ENCODE measurements around the gene MISP.

Gene MISP

GRCh38 chr19:748274-748598, 2.7 kb upstream of the MISP start:
- TF ChIP-seq CTCF (IDR thresholded peaks at IDR 0.05; ENCODE audit: low read depth, low read length) = no peak
- H3K4me3 ChIP-seq (replicated peaks in 1 of 2; ENCODE audit: low read depth in 2 of 2, low read length in 2 of 2) = no peak overlapping the region
- no peak for DNase-seq (ENCODE audit: low read depth in 2 of 2)

GRCh38 chr19:749811-750210, 1.1 kb upstream of the MISP start:
- H3K4me3 ChIP-seq (replicated peaks in 1 of 2; ENCODE audit: low read depth in 2 of 2, low read length in 2 of 2) = no peak overlapping the region
- no peak for DNase-seq (ENCODE audit: low read depth in 2 of 2)
- no peak for TF ChIP-seq CTCF (IDR thresholded peaks at IDR 0.05; ENCODE audit: low read depth, low read length)

GRCh38 chr19:751501-752341, 809 bp downstream of the MISP start:
- peak; percentile 80 to 92 for DNase-seq (ENCODE audit: low read depth in 2 of 2)
- TF ChIP-seq CTCF (IDR thresholded peaks at IDR 0.05; ENCODE audit: low read depth, low read length) = no peak
- no peak overlapping the region for H3K4me3 ChIP-seq (replicated peaks in 1 of 2; ENCODE audit: low read depth in 2 of 2, low read length in 2 of 2)

GRCh38 chr19:752652-753517, 2.0 kb downstream of the MISP start:
- peak; percentile 85 to 92 for DNase-seq (ENCODE audit: low read depth in 2 of 2)
- no peak for TF ChIP-seq CTCF (IDR thresholded peaks at IDR 0.05; ENCODE audit: low read depth, low read length)
- H3K4me3 ChIP-seq (replicated peaks in 1 of 2; ENCODE audit: low read depth in 2 of 2, low read length in 2 of 2) = no peak overlapping the region

GRCh38 chr19:754530-754929, 3.6 kb downstream of the MISP start:
- no peak for DNase-seq (ENCODE audit: low read depth in 2 of 2)
- TF ChIP-seq CTCF (IDR thresholded peaks at IDR 0.05; ENCODE audit: low read depth, low read length) = no peak

GRCh38 chr19:755063-755462, 4.2 kb downstream of the MISP start:
- DNase-seq (ENCODE audit: low read depth in 2 of 2) = no peak
- no peak overlapping the region for H3K4me3 ChIP-seq (replicated peaks in 1 of 2; ENCODE audit: low read depth in 2 of 2, low read length in 2 of 2)
- TF ChIP-seq CTCF (IDR thresholded peaks at IDR 0.05; ENCODE audit: low read depth, low read length) = no peak

More at GRCh38 chr19:754530-754929, 3.6 kb downstream of the MISP start:
- H3K4me3 ChIP-seq (replicated peaks in 1 of 2; ENCODE audit: low read depth in 2 of 2, low read length in 2 of 2) = no peak overlapping the region

Measured in cardiac fibroblast (primary cell).